Stimulated activated CD4-positive, alpha-beta T cell treated with anti-CD3 and anti-CD28 coated beads, Interleukin-1b, Interleukin-23, amount 100 ng/mL, for 24 hours (primary cell): ENCODE results near the gene CDK2AP2.
"Not testable (repeated sequence)": the region's sequence is repeated elsewhere in the genome, so short reads cannot be mapped to it uniquely, and the experiment has no call there.

ENCODE experiments used
- DNase-seq, 4 experiments: peaks; one replicate each; pipeline ENCODE4 v3.0.0-alpha.2; 2020; ENCODE audit warnings: low read depth in 4 of 4, low spot score in 1 of 4

Gene CDK2AP2, protein sequence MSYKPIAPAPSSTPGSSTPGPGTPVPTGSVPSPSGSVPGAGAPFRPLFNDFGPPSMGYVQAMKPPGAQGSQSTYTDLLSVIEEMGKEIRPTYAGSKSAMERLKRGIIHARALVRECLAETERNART

DNA sequence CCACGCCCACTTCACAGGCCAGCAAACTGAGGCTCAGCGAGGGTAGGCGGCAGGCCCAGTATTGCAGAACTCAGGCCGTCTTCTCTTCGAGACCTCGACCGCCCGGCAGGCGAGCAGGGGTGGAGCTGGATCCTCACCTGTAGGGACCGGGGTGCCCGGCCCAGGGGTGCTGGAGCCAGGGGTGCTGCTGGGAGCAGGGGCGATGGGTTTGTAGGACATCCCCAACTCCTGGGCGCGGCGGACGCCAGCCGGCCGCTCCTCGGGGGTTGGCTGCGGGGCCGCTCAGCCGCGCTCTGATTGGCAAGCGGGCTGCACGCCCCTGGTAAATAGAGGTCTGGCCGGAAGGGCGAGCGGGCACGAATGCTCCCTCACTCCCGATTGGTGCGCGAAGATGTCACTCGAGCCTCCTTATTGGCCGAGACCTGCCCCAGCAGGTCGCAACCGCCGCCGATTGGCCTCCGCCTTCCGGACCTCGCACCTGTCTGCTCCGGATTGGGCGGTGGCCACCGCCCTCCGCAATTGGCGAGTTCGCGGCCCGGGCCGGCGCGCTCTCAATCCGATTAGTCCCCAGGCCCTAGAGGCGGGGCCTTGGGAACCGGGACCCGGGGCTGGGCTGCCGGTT is at the start of gene CDK2AP2:
Gene CDK2AP2, minus strand, starts transcription at position 299 of the 622 bp plus-strand sequence. Its CDS starts 80 bp downstream, at position 219.
- peak; percentile 94 to 98 (median 96) for DNase-seq

DNA sequence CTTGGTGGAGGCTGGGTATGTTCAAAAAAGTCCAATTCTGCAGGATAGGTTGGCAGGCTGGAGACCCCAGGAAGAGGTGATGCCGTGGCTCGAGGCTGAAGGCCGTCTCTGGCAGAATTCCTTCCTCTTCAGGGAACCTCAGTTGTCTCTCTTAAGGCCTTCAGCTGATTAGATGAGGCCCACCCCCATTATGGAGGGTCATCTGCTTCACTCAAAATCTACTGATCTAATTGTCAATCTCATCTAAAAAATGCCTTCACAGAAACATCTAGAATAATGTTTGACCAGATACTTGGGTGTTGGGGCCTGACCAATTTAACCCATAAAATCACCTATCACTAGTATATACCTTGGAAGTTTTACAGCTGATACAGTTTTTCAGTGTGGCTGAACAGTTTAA is 48.3 kb upstream of the CDK2AP2 start:
- DNase-seq = no peak

DNA sequence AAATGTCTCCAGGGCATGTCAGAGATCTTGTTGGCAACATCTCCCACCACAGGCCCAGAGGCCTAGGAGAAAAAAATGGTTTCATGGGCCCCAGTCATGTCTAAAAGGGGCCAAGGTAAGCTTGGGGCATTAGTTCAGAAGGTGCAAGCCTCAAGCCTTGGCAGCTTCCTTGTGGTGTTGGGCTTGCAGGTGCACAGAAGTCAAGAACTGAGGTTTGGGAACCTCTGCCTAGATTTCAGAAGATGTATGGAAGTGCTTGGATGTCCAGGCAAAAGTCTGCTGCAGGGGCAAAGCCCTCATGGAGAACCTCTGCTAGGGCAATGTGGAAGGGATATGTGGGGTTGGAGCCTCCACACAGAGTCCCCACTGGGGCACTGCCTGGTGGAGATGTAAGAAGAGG is 43.7 kb upstream of the CDK2AP2 start:
- not testable (repeated sequence) for DNase-seq

DNA sequence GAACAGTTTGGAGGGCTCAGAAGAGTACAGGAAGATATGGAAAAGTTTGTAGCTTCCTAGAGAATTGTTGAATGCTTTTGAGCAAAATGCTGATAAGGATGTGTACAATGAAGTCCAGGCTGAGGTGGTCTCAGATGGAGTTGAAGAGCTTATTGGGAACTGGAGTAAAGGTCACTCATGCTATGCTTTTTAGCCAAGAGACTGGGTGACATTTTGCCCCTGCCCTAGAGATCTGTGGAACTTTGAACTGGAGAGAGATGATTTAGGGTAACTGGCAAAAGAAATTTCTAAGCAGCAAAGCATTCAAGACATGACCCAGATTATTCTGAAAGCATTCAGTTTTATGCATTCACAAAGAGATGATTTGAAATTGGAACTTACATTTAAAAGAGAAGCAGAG is 43.2 kb upstream of the CDK2AP2 start:
- no peak for DNase-seq

DNA sequence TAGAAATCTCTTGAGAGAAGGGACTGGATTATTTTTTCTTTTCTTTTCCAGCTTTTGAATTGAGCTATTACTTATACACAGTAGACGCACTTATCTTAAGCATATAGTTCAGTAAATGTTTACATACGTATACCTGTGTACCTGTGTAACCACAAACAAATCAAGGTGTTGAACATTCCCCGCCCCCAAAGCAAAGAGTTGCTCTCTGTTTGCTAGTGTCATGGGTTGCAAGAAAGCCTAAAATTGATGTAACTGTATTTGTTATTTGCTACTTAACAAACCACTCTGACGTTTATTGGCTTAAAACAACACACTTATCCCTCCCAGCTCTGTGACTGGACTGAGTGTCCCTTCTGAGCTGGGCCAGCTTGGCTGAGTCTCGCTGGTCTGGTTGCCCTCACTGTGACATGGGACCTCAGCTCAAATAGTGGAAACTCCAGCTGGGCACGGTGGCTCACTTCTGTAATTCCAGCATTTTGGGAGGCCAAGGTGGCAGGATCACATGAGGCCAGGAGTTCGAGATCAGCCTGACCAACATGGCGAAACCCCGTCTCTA is 40.7 kb upstream of the CDK2AP2 start:
- DNase-seq = no peak

DNA sequence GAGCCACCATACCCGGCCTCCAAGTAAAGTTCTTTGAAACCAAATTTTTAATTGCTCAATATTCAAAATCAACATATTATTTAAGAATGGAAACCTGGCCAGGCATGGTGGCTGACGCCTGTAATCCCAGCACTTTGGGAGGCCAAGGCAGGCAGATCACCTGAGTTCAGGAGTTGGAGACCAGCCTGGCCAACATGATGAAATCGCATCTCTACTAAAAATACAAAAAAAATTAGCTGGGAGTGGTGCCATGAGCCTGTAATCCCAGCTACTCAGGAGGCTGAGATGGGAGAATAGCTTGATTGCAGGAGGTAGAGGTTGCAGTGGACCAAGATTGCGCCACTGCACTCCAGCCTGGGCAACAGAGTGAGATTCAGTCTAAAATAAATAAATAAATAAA is 40.1 kb upstream of the CDK2AP2 start:
- DNase-seq = not testable (repeated sequence)

DNA sequence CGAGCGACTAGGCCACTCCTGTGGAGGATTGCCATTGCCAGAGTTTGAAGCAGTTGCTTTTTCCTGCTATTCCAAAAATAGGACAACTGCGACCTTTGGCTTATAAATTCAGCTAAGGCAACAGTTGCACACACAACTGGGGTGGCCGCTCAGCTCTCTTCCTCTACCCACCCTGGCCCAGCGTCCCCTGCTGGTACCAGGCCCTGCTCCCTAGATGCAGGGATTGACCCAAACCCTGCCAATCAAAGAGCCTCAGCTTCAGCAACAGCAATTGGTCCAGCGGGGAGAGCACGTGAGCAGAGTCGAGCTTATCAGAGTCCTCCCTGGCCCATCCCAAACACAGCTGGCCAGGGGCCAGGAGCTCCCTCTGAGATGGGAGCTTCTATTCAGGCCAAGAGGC is 37.3 kb upstream of the CDK2AP2 start:
- no peak for DNase-seq

DNA sequence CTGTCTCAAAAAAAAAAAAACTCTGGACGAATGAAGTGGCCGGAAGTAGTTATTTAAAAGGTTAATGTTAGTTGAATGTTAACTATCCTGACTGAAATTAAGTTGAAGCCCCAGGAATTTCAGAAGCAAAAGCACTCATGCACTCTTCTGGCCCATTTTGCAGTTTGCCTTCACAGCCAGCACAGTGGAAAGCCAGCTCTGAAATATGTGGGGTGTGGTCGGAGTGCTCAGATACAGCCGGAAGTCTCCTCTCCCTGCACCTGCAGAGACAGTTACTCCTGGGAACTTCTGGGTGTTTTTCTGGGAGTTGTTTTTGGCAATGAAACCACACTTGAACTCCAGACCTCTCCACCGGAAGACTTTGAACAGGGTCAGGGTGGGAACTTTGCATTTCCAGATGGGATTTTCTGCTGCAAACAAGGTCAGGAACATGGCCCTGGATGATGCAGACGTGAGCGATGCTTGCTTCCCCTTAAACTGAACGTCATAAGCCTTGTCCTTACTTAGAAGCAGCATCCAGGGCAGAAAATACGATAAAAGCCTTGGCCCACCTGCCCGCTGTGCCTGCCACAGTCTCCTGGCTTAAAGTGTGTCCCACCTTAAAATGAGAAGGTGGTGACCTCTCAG is 36.8 kb upstream of the CDK2AP2 start:
- no peak for DNase-seq

DNA sequence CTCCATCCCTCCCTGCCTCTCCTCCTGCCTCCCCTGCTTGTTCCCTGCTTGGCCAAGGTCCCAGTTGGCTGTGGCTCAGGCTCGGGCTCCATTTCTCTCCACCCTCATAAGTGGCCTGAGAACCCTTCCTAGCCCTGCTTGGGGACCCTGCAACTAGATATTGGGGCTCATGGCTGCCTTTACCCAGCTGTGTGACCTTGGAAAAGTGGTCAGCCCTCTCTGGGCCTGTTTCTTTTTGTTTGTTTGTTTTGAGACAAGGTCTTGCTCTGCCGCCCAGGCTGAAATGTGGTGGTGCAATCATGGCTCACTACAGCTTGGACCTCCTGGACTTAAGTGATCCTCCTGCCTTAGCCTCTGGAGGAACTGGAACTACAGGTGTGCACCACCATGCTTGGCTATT is 35.6 kb upstream of the CDK2AP2 start:
- no peak for DNase-seq

DNA sequence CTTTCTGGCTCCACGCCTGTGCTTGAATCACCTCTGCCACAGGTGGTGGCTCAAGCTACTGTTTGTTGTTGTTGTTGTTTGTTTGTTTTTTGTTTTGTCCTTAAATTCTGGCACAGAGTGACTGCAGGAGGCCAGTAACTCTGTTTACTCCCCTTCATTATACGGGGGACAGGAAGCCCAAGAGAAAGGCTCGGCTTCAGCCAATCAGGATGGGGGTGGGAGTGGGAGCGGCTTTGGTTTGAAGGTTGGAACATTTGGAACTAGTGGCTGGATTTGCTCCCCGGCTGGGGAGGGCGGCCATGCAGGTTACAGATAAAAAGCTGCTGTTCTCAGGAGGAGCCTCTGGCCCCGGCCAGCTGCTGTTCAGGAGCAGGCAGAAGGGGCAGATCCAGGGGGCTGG is 35.0 kb upstream of the CDK2AP2 start:
- no peak for DNase-seq

DNA sequence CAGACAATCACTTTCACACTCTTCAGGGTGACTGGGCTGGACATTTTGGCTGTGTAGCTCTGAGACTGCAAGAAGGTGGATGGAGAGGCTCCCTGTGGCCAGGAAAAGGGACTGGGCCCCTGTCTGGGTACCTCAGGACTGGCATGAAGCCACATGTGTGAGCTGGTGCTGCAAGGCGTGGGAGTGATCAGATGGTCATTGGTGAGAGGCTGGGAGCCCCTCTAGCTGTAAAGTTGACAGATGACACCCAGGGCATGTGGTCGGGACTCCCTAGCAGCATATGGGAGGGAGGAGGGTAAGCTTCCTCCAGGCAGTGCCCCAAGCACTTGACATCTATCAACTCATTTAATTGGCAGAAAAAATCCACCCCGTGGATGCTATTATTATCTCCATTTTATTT is 34.2 kb upstream of the CDK2AP2 start:
- no peak for DNase-seq

DNA sequence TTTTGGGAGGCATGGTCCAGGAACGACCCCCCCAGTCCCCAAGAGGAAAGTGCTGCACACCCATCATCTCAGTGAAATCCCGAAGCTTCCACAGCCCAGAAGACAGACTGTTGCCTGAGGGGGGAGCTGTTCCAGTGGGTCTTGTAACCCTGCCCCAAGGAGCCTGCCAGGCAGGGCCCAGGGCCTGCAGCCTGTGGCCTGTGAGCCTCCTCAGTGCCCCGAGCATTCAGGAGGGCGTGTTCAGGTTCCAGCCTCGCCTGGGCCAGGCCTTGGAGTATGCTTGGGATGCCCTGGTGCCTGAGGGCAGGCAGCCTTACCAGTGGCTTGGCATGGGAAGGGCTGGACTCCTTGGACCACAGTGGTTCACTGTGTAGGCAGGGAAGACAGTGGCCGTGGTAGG is 33.2 kb upstream of the CDK2AP2 start:
- no peak for DNase-seq

DNA sequence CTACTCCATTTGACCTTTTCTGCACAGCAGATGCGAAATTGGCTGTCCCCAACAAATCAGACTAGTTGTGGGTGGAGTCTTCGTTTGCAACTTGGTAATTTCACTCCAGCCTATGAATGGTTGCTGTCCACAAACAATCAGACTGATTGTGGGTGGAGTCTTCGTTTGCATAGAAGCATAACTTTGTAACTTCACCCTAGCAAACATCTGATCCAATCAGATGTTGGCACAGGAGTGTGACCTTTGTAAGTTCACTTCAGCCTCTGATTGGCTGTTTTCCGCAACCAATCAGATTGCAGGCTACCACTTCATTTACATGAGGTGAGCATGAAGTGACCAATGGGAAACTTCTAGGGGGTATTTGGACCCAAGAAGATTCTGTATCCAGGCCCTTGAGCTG is 31.6 kb upstream of the CDK2AP2 start:
- no peak for DNase-seq

DNA sequence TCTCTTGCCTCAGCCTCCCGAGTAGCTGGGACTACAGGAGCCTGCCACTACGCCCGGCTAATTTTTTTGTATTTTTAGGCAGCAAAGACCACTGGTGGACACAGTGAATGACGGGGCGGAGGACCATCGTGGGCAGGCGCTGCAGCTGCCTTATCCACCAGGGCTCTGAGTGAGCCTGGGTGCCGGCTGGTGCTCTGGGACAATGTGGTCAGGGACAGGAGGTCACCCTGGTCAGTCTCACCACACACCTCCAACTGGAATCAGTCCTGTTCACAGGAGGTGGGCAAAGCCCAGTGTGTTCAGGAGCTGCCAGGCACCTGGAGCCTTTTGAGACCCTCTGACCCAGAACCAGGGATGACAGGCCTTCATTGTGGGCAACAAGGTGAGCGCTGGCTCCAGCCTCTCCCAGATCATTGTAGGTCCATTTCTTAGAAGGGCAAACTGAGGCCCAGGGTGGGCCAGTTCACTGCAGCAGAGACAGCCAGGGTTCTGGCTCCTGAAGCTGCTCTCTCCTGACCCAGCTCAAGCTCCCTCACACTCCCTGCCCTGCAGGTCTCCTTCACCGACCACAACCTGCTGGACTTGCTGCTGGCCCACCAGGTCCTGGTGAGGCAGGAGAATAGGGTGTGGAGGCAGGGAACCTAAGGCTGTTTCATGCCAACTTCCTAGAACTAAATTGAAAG is 31.0 kb upstream of the CDK2AP2 start:
- DNase-seq = no peak

DNA sequence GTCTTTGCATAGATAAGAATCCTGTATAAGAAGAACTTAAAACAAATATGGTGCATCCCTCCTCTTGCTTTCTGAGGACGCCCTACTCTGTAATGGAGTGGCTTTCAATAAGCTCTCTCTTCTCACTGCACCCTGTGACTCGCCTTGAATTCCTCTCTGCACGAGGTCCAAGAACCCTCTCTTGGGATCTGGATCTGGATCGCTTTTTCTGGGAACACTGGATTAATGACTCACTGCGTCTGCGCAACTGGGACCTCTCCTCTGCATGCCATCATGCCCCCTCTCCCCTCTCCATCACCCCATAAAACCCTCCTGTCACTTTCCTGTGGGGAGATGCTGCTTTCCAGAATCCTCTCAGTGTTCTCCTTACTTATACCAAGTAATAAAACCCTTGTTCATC is 30.3 kb upstream of the CDK2AP2 start:
- DNase-seq = no peak

DNA sequence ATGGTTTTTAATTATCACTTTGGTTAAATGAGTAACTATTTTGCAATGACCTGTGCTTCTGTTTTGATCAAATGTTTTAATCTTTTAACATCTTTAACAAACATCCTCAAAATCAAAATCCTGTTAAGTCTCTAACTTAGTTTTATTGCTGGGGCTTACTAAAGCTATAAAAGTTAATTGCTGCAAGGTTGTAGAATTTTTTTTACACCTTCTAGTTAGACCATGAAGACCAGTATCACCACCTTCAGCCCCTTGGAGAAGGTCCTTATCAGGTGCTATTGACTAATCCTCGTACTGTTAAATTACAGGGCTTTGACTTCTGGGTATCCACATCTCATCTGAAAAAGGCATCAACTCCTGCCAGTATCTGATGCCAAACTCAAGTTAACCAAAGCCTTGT is 27.6 kb upstream of the CDK2AP2 start:
- no peak for DNase-seq

DNA sequence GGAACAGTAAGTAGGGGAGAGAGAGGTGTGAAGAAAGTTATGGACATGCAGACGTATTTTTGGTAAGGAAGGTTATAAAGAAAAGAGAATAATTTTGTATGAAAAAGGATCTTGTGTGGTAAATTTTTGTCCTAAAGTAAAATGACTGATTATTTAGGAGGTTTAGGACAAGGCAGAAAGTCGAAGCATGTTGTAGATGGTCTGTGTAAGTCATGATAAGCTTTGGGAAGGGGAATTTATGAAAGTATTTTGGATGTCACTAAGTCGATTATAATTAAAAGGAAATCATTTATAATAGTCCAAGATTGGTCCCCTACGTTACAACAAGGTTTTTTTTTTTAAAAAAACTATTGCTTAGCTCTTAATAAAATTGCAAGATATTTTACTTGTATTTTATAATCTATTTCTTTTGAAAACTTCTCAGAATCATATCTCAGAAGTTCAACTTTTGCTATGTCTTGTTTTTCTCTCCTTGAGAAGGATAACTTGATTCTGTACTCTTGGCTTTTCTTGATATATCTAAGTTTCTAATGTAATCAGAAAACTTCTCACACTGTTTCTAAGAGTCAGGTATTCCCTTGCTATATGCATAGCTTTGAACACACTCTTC is 26.2 kb upstream of the CDK2AP2 start:
- no peak for DNase-seq

DNA sequence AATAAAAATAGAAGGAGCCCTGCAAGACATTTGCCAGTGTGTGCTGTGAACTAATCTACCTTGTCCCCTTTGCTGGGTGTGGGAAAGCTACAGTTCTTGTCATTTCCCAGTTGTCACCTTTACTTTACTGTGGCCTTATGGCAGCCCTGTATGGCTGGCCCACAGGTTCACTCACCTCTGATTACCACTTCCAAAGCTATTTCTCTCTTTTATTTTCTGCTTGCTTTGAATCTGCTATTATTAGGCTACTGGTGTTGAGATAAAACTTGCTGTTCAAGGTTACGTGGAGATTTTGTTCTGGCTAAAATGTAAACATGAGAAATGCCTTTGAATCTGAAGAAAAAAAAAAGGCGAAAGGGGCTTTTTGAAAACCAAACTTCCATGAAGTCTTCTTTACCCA is 24.9 kb upstream of the CDK2AP2 start:
- DNase-seq = no peak

DNA sequence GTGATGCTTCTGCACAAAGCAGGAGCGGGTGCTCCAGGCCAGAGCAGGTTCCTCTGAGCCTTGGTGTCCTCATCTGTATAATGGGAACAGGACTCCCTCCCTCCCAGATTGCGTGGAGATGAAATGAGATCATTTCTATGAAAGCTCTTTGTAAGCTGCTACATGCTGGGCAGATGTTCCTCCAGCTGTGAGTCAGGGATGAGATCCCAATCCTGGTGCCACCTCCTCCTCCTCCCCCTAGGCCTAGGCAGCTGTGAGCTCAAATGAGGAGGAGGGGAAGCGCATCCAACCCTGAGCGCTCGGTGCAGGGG is 22.3 kb upstream of the CDK2AP2 start:
- no peak for DNase-seq

DNA sequence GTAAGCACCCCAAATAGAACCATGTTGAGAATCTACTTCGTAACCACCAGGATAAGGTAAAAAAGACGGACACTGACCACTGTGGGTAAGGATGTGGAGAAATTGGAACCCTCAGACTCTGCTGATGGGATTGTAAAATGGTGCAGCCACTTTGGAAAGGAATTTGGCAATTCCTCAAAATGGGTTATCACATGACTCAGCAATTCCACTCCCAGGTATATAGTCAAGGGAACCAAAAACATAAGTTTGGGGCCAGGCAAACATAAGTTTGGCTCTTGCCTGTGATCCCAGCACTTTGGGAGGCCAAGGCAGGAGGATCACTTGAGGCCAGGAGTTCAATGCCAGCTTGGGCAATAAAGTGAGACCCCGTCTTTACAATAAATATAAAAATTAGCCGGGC is 20.4 kb upstream of the CDK2AP2 start:
- DNase-seq = no peak

DNA sequence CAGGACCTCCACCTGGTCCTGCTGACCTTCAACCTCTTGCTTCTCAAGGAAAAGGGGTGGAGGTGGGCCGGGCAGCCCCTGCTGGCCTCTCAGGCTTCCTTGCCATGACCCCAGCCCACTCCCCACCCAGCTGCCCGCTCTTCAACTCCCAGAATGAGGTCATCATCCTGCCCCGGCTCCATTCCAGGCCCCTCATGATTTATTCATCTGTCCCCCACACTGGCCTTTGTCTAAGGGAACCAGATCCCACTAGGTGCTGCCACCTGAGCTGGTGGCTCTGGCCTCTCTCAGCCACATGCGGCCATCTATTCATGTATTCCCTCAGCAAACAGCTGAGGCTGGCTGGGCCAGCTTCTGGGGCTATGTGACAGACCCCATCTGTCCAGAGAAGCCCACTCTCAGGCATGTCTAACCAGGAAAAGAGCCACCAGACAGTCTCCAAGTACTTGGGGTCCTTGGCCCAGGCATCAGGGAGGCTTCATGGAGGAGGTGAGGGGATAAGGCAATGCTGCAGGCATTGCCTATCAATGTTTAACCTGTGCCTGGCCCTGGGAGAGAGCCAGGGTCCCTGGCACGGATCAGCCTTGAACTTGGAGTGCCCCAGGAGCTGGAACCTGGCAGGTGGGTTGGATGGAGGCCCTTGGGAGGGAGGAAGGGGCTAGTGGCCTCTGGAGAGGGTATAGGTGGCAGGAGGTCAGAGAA is 17.5 kb upstream of the CDK2AP2 start:
- DNase-seq = no peak
